Pancreas (tissue), 10 donors: Measurements from ENCODE around the gene RRBP1. TPM values are rescaled to one million over a fixed set of nuclear protein-coding genes. Genes with fewer than 3 reads are reported as not detected.

Experiments
- ATAC-seq, 4 donors: fragments of 200-7000 bp; cut with Tn5 transposase; one replicate each; pipeline versions ENCODE4 v1.8.0 to v1.9.1; 2020; ENCODE audit warnings: mild to moderate bottlenecking in 4 of 4, moderate library complexity in 4 of 4
- DNase-seq, 6 donors: peaks; one replicate each; pipeline ENCODE4 v3.0.0-alpha.2; 2020
- FAIRE-seq: peaks from 2 replicates; lab custom pipeline; 2012; peaks lifted over from hg19 to GRCh38; lab: Jason Lieb, UNC
- H3K27ac ChIP-seq, 4 donors: fragments of 200-600 bp; sonication (generic); 1 replicate in 3 of 4; 2 replicates in 1 of 4; pipeline versions ENCODE4 v1.5.0 to v1.8.0; 2020
- H3K27me3 ChIP-seq, 4 donors: fragments of 200-600 bp; one replicate each; pipeline ENCODE4 v1.8.0; 2021
- H3K36me3 ChIP-seq, 3 donors: fragments of 200-600 bp; sonication (generic) in 1 of 3; one replicate each; pipeline versions ENCODE4 v1.5.0 to v1.8.0; 2020 to 2021
- H3K4me1 ChIP-seq, 3 donors: fragments of 200-600 bp; one replicate each; pipeline ENCODE4 v1.8.0; 2021
- H3K4me3 ChIP-seq, 4 donors: fragments of 200-600 bp; sonication (generic) in 2 of 4; one replicate each; pipeline versions ENCODE4 v1.5.0 to v1.8.0; 2020 to 2021
- H3K9me3 ChIP-seq, 4 donors: fragments of 200-600 bp; one replicate each; pipeline ENCODE4 v1.8.0; 2021
- CTCF ChIP-seq, 4 donors: fragments of 200-600 bp; sonication (generic) in 3 of 4; IDR thresholded peaks; one replicate each; pipeline versions ENCODE4 v1.5.0 to v1.8.0; 2021; ENCODE audit warnings: antibody characterized with exemption in 4 of 4
- WGBS, 2 donors: extraction: QIAGEN DNeasy Blood & Tissue Kit; methylation state at CpG; one replicate each; pipeline ENCODE4 v1.1.7; 2013; 5-methylcytosine and 5-hydroxymethylcytosine counted together
- intact Hi-C, 3 donors: fragments of 100-400 bp; cut with DNase I; formaldehyde crosslinking; loops; one replicate each; pipeline versions ENCODE4 v1.11.1 to v1.14.2; 2022
- polyA plus RNA-seq, 2 donors: library from polyadenylated mRNA; stranded (reverse); fragments of 200-250 nt; gene quantifications; one replicate each; pipeline ENCODE4 v1.2.3, GENCODE V29; 2013
- total RNA-seq, 6 donors: library from RNA; stranded (reverse); fragmentation: NEBNext Ultra II Directional in 4 of 6; extraction: Animal tissue kit (Norgen Biotek cat#: 25700) in 4 of 6; gene quantifications; one replicate each; pipeline versions ENCODE4 v1.2.1 to v1.2.4, GENCODE V29; 2021 to 2023
- donor health status: healthy with polysubstance abuse.
- donor health status: DM: no; HTN: no; CAD: no; lungs with moderate emphysema.
- donor health status: DM: no; HTN: no; CAD: no.
- donor health status: control.
- donor health status: control.
- donor health status: Bipolar disorder and iron deficiency.
- donor health status: DM: yes; HTN: yes; CAD: no.
- donor health status: DM: no; HTN: no; CAD: no.
- donor health status: DM: no; HTN: no; CAD: no.
- donor health status: DM: yes; HTN: yes; CAD: no.

Gene RRBP1
- total and polyA plus RNA-seq, 8 donors, result 170 to 442 (median 348) TPM

GRCh38 chr20:17569616-17570346 lies 112.3 kb downstream of the RRBP1 start, which contains the start of gene DSTN:
Gene DSTN, plus strand, starts transcription at chr20:17570075. Its CDS starts 134 bp downstream, at chr20:17570209.
- FAIRE-seq (no peak), ATAC-seq (peak; percentile 82 to 91 (median 87)), DNase-seq (peak; percentile 91 to 97 (median 96))
- no peaks in the 10 kb centered on the region for H3K27me3 ChIP-seq
- H3K4me1 ChIP-seq, result peaks cover 15 to 27% (median 25%) of the 10 kb centered on the region in 3 donors
- no peak for TF ChIP-seq CTCF (IDR thresholded peaks at IDR 0.05)
- H3K4me3 ChIP-seq, result peak within 1 kb of the TSS; percentile 73 to 100 (median 96)
- intact Hi-C loops, result no loop called here
- no peaks in the 10 kb centered on the region for H3K9me3 ChIP-seq
- peak within 1 kb of the TSS; percentile 96 to 100 (median 100) for H3K27ac ChIP-seq
- H3K36me3 ChIP-seq, result no peaks in the 10 kb centered on the region
- 1% methylated on average over 56 to 70 of the region's 70 CpGs for WGBS, 2 donors

GRCh38 chr20:17568972-17569521 lies 113.0 kb downstream of the RRBP1 start:
- 1% methylated on average over 27 to 37 of the region's 38 CpGs for WGBS, 2 donors
- Histone ChIP-seq H3K27ac (peak overlapping the region; percentile 96 to 100 (median 100)), H3K27me3 (no peaks in the 10 kb centered on the region), H3K4me1 (peaks cover 15 to 20% (median 20%) of the 10 kb centered on the region in 3 donors), H3K9me3 (no peaks in the 10 kb centered on the region), H3K36me3 (no peaks in the 10 kb centered on the region), H3K4me3 (peak overlapping the region; percentile 4 to 100 (median 82))
- peak; percentile 63 to 76 (median 68) for ATAC-seq
- peak; percentile 84 to 89 (median 87) for DNase-seq
- TF ChIP-seq CTCF (IDR thresholded peaks at IDR 0.05), result no peak
- intact Hi-C loops, result no loop called here
- no peak for FAIRE-seq

GRCh38 chr20:17568045-17568788 lies 113.8 kb downstream of the RRBP1 start:
- Histone ChIP-seq H3K4me3 (peak overlapping the region in 2 of 4 donors; percentile 73 to 100), H3K9me3 (no peaks in the 10 kb centered on the region), H3K27ac (peak overlapping the region; percentile 96 to 100 (median 100)), H3K4me1 (peaks cover 9 to 13% (median 13%) of the 10 kb centered on the region in 3 donors), H3K36me3 (no peaks in the 10 kb centered on the region), H3K27me3 (no peaks in the 10 kb centered on the region)
- FAIRE-seq (no peak), DNase-seq (no peak), ATAC-seq (no peak)
- no peak for TF ChIP-seq CTCF (IDR thresholded peaks at IDR 0.05)
- WGBS, 2 donors, result 60 to 62% methylated on average over 6 of the region's 6 CpGs
- intact Hi-C loops, result no loop called here

- no peak for FAIRE-seq
- H3K27ac ChIP-seq, result no peak overlapping the region
- intact Hi-C loops, result no loop called here
- WGBS, 2 donors, result 88 to 91% methylated on average over 3 of the region's 3 CpGs
- H3K4me1 ChIP-seq, result peaks cover 0 to 8% (median 6%) of the 10 kb centered on the region in 3 donors
- TF ChIP-seq CTCF (IDR thresholded peaks at IDR 0.05), result no peak
- no peaks in the 10 kb centered on the region for H3K27me3 ChIP-seq
- H3K36me3 ChIP-seq, result no peaks in the 10 kb centered on the region
- H3K9me3 ChIP-seq, result no peaks in the 10 kb centered on the region
- ATAC-seq, result no peak
- H3K4me3 ChIP-seq, result no peak overlapping the region
- no peak for DNase-seq
Observed at GRCh38 chr20:17566345-17566744, 115.7 kb downstream of the RRBP1 start.
